ENCODE measurements around the gene TMEM174.

Gene TMEM174

GRCh38 chr5:73154208-73155006 lies 18.6 kb upstream of the TMEM174 start:
- TF ChIP-seq CTCF (conservative IDR thresholded peaks at IDR 0.05): no peak
- no peak overlapping the region for H3K27ac ChIP-seq

GRCh38 chr5:73155271-73156222 lies 17.4 kb upstream of the TMEM174 start:
- no peak overlapping the region for H3K27ac ChIP-seq

GRCh38 chr5:73157414-73158303 lies 15.3 kb upstream of the TMEM174 start:
- no peak overlapping the region for H3K27ac ChIP-seq
- no peak for TF ChIP-seq ZFX (IDR thresholded peaks at IDR 0.05)
- no peak for TF ChIP-seq CTCF (conservative IDR thresholded peaks at IDR 0.05)

More at GRCh38 chr5:73155271-73156222, 17.4 kb upstream of the TMEM174 start:
- no peak for TF ChIP-seq CTCF (conservative IDR thresholded peaks at IDR 0.05)
- TF ChIP-seq ZFX (IDR thresholded peaks at IDR 0.05): no peak

GRCh38 chr5:73158313-73158712 lies 14.7 kb upstream of the TMEM174 start:
- no peak overlapping the region for H3K27ac ChIP-seq

GRCh38 chr5:73160239-73160671 lies 12.7 kb upstream of the TMEM174 start:
- H3K27ac ChIP-seq: no peak overlapping the region
- no peak for TF ChIP-seq ZFX (IDR thresholded peaks at IDR 0.05)
- no peak for TF ChIP-seq CTCF (conservative IDR thresholded peaks at IDR 0.05)

More at GRCh38 chr5:73158313-73158712, 14.7 kb upstream of the TMEM174 start:
- TF ChIP-seq CTCF (conservative IDR thresholded peaks at IDR 0.05) (no peak), ZFX (IDR thresholded peaks at IDR 0.05) (no peak)

- no peak for TF ChIP-seq ZFX (IDR thresholded peaks at IDR 0.05)
- peak; percentile 83 for TF ChIP-seq CTCF (conservative IDR thresholded peaks at IDR 0.05)
- no peak overlapping the region for H3K27ac ChIP-seq
Measured at GRCh38 chr5:73170522-73170921, 2.5 kb upstream of the TMEM174 start.

Data from C4-2B (cell line).